RWPE1 (cell line): ENCODE results near the gene GPC6.

Experiments used
- CTCF ChIA-PET: fragments of 350-600 bp; sonication (Branson Sonifier 250); formaldehyde crosslinking; extraction: SDS; loops from one replicate; lab custom pipeline; 2021; lab: Yijun Ruan, JAX
- POLR2A ChIA-PET: fragments of 400-600 bp; formaldehyde crosslinking; extraction: SDS; loops from one replicate; lab custom pipeline; 2020; ENCODE audit warnings: antibody characterized with exemption; ENCODE audit not compliant: low non-redundant PET; lab: Yijun Ruan, JAX
- DNase-seq: peaks from one replicate; pipeline ENCODE4 v3.0.0; 2012; ENCODE audit warnings: low spot score
- H3K27ac ChIP-seq: fragments of 450-650 bp; 2 replicates; pipeline ENCODE4 v1.5.1; 2017
- CTCF ChIP-seq: fragments of 450-650 bp; conservative IDR thresholded peaks from 2 replicates; pipeline ENCODE4 v1.5.1; 2017; ENCODE audit warnings: low read depth, mild to moderate bottlenecking

GPC6 gene

GRCh38 chr13:93900731-93901130 lies 674.1 kb downstream of the GPC6 start:
- no peak overlapping the region for H3K27ac ChIP-seq
- ChIA-PET CTCF (no interaction called here), POLR2A (no interaction called here)

DNA sequence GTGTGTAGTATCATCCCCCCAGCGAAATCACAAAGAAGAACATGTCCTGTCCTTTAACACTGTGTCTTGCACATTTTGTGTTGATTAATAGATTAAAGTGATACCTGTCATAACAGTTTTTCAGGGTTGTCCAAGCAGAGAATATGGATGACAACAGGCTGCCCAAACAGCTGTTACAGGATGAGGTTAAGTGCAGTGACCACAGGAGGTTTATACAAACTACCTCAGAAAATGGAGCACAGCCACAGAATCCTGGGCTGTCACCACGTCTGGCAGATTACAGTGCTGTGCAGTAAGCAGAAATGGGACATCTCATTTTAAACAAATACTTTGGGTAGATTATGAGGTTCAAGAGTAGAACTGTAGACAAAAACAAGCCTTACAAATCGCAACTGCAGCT lies 677.3 kb downstream of the GPC6 start:
- POLR2A ChIA-PET: no interaction called here
- TF ChIP-seq CTCF: no peak
- DNase-seq: no peak
- CTCF ChIA-PET: no interaction called here
- no peak overlapping the region for H3K27ac ChIP-seq

More at GRCh38 chr13:93900731-93901130, 674.1 kb downstream of the GPC6 start:
- DNase-seq: no peak
- TF ChIP-seq CTCF: no peak

DNA sequence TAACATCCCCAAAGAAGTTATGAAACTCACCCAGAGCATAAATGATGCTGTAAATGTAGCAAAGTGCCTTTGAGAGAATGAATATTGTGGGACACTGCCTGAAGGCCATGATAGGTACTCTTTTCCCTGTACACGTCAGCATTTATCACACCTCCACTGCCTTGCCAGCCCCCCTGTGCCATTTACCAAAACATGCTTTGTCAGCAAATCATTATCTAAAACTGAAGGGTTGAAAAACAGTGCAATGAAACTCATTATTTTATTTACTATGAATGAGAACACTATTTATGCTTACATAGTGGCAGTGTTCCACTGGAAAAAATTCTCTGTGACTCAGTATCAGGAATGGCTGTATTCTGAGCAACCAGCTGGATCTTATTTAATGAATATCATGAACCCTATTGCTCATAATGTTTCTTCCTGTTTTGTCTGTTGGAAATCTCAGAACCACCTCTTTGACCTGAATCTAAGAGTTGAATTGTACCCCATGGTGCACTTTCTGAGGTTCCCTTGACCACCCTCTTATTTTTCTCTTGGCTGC lies 688.7 kb downstream of the GPC6 start:
- ChIA-PET CTCF (no interaction called here), POLR2A (no interaction called here)
- TF ChIP-seq CTCF: no peak
- H3K27ac ChIP-seq: no peak overlapping the region
- DNase-seq: no peak

- no peak overlapping the region for H3K27ac ChIP-seq
- ChIA-PET POLR2A (no interaction called here), CTCF (no interaction called here)
- no peak for TF ChIP-seq CTCF
- DNase-seq: no peak
Measured at GRCh38 chr13:93922063-93922855, 695.7 kb downstream of the GPC6 start.

- TF ChIP-seq CTCF: no peak
- no peak for DNase-seq
- CTCF ChIA-PET: no interaction called here
- H3K27ac ChIP-seq: no peak overlapping the region
- POLR2A ChIA-PET: no interaction called here
Measured at GRCh38 chr13:93925990-93926389, 699.4 kb downstream of the GPC6 start.

DNA sequence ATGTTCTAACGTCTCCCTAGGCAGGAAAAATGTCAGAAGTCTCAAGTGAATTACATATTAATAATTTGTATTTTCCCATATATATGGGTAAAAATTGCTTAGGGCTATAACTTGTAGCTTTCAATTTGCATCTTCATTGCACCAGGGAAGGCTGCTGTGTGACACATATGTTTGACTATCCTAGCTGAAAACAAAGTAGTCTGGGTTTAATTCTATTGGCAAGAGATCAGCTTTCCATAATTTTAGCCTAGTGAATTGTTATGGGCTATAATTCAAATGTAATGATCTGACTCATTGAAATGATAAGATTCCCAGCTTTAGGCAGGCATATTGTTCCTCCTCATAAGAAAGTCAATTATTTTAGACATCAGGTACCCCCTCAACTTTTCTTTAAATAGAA lies 699.8 kb downstream of the GPC6 start:
- DNase-seq: no peak
- ChIA-PET POLR2A (no interaction called here), CTCF (no interaction called here)
- TF ChIP-seq CTCF: no peak
- H3K27ac ChIP-seq: no peak overlapping the region
